GM23248 (cell line): ENCODE results near the gene MTMR6.

ENCODE experiments used
- EZH2 ChIP-seq: fragments of 200-600 bp; sonication (generic); IDR thresholded peaks from 2 replicates; pipeline ENCODE4 v1.6.1; 2018; ENCODE audit warnings: antibody characterized with exemption, mild to moderate bottlenecking; ENCODE audit not compliant: insufficient read depth, poor library complexity, severe bottlenecking
- EZH2phosphoT487 ChIP-seq: fragments of 200-600 bp; sonication (generic); IDR thresholded peaks from 2 replicates; pipeline ENCODE4 v1.6.1; 2018; ENCODE audit warnings: antibody characterized with exemption, moderate library complexity, mild to moderate bottlenecking, low read depth; ENCODE audit not compliant: insufficient read depth

- TF ChIP-seq EZH2 (no peak), EZH2phosphoT487 (no peak)
Measured at GRCh38 chr13:25213715-25214114, 73.6 kb downstream of the MTMR6 start.
